Cardiac septum (tissue), 1 donor: ENCODE measurements around the gene PTPN4. TPM values are rescaled to one million over a fixed set of nuclear protein-coding genes. Genes with fewer than 3 reads are reported as not detected.
"Not testable (repeated sequence)": the region's sequence is repeated elsewhere in the genome, so short reads cannot be mapped to it uniquely, and the experiment has no call there.

Source experiments
- DNase-seq: peaks from one replicate; pipeline ENCODE4 v3.0.0-alpha.2; 2020; ENCODE audit warnings: low spot score
- intact Hi-C: fragments of 100-400 bp; cut with DNase I; formaldehyde crosslinking; loops from one replicate; pipeline ENCODE4 v1.14.0; 2022
- total RNA-seq: library from RNA; stranded (reverse); fragmentation: NEBNext Ultra II Directional; extraction: Animal tissue kit (Norgen Biotek cat#: 25700); gene quantifications from one replicate; pipeline ENCODE4 v1.2.1, GENCODE V29; 2021
- donor health status: DM: no; HTN: no; CAD: no.

The PTPN4 gene
- total RNA-seq, 1 donor from 2014 or later, result 35.7 TPM

DNA sequence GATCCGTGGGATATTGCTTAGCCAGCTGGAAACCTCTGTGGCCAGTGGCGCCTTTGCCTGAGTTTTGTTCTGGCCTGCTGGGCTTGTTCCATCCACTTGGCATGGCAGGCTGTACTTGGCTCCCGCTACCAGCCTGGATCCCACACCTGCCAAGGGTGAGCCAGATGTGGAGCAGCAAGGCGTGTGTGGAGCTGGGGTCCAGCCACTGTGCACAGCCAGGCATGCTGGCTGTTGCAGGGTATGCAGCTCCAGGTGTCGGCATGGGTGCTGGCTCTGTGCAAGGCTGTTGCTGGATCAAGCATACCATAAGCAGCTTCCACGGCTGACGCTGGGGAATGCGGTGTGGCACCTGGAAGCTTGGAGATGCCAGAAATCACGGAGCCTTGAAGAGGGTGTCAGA lies 34.5 kb downstream of the PTPN4 start:
- intact Hi-C loops, result no loop called here
- DNase-seq, result no peak

DNA sequence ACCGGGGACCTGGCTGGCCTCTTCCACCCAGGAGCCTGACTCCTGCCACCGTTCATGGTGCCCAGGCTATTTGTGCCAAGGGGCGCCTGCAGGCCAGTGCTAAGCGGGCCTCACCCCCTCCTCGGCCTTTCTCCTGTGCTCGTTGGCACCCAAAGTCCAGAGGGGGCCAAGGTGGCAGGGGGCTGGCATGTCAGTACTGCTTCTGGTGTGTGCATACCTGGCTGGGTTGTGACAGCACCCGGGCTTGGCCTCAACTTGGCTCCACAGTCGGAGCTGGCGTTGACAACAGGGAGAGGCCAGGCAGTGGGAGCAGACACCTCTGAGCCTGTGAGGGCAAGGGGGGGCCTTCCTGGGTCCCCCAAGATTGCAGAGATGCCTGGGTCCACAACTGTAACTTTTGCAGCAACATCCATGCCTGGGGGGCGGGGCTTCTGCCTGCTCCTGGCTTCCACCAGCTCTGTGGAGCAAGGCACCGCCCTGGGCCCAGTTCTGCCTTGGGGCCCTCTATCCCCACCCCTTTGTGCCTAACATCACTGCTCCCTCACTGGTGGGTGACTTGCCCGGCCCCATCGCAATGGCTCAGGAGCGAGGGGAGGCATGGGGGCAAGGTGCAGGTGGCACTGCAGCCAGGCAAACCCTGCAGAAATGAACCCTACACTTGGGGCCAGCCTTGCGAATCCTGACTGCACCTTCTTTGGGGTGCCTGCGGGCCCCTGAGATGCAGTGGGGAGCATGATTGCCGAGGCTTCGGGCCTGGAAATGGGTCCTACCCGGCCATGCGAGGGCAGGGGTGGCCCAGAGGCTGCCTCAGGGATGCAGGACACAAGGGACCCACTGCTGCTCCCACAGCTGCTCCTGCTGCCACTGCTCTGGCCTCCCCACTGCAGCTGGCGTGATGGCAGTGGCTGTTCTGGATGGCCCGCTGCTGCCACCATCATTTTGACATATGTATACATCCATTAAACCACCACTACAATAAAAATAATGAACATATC lies 35.9 kb downstream of the PTPN4 start:
- intact Hi-C loops, result no loop called here
- DNase-seq, result no peak

GRCh38 chr2:119800376-119800902 lies 40.7 kb downstream of the PTPN4 start:
- intact Hi-C loops, result no loop called here

GRCh38 chr2:119801040-119801439 lies 41.3 kb downstream of the PTPN4 start:
- no peak for DNase-seq
- intact Hi-C loops, result no loop called here

More at GRCh38 chr2:119800376-119800902, 40.7 kb downstream of the PTPN4 start:
- DNase-seq, result no peak

GRCh38 chr2:119801989-119802388 lies 42.3 kb downstream of the PTPN4 start:
- DNase-seq, intact Hi-C loops: not testable (repeated sequence)

DNA sequence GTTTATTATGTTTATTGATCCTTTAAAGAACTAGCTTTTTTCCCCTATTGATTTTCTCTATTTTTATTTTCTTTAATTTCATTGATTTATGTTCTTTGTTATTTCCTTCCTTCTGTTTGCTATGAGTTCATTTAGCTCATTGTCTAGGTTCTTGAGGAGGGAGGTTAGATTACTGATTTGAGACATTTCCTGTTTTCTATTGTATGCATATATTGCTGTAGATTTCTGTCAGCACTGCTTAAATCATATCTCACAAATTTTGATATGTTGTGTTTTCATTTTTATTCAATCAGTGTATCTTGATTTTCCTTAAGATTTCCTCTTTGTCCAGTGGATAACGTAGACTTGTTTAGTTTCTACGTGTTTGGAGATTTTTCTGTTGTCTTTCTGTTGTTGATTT lies 43.4 kb downstream of the PTPN4 start:
- intact Hi-C loops, result no loop called here
- no peak for DNase-seq

DNA sequence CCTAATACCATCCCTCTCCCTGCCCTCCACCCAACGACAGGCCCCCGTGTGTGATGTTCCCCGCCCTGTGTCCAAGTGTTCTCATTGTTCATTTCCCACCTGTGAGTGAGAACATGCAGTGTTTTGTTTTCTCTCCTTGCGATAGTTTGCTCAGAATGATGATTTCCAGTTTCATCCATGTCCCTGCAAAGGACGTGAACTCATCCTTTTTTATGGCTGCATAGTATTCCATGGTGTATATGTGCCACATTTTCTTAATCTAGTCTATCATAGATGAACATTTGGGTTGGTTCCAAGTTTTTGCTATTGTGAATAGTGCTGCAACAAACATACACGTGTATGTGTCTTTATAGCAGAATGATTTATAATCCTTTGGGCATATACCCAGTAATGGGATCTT lies 44.7 kb downstream of the PTPN4 start:
- intact Hi-C loops, result not testable (repeated sequence)

GRCh38 chr2:119808516-119809147 lies 48.9 kb downstream of the PTPN4 start:
- no peak for DNase-seq

More for the DNA sequence above, 44.7 kb downstream of the PTPN4 start:
- not testable (repeated sequence) for DNase-seq

GRCh38 chr2:119809339-119810048 lies 49.8 kb downstream of the PTPN4 start:
- DNase-seq, result no peak
- intact Hi-C loops, result no loop called here

More at GRCh38 chr2:119808516-119809147, 48.9 kb downstream of the PTPN4 start:
- intact Hi-C loops, result no loop called here

DNA sequence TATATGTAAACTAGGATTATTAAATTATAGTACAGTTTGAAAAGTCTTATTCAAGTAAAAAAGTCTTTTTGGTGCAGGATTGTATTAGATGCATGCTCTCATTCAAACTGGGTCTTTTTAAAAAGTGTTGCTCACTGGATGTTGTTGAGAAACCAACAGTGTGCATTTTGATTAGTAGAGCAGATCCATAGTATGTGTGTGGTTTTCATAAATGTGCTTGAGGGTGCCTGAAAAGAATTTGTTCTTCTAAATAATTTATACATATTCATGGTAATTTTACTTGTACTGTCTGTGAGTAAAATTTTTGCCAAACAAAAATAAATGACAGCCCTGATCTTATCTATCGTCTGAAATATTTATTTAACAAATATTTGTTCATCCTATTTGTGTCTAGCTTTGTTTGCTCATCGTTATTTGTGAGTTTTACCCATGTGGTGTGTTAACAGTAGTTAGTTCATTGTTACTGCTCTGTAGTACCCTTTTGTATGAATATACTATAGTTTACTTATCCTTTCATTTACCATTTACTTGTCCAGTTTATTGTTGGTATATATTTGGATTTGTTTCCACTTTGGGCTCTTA lies 50.4 kb downstream of the PTPN4 start:
- intact Hi-C loops, result no loop called here
- no peak for DNase-seq

- intact Hi-C loops, result no loop called here
- no peak for DNase-seq
Observed at GRCh38 chr2:119814216-119814615, 54.5 kb downstream of the PTPN4 start.

DNA sequence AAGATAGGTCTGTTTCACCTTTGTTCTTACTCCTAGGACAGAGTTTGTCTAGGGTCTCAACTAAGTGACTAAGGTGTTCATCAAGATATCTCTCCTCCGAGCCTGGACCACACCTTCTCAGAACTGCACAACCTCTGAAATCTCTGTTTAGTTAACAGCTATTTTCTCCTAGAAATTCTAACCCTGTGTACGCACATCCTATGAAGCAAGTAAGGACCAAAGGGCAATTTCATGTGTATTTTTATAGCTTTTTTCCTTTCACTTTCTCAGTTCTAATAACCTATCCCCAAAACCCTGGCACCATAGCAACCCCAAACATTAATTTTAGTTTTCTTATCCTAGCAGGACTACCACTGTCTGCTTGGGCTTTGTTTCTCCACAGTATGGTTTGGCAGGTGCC lies 59.1 kb downstream of the PTPN4 start:
- intact Hi-C loops, result no loop called here
- no peak for DNase-seq

- intact Hi-C loops, result loop anchor here (5.0 kb wide), 1 partner anchor 118 kb away; no protein-coding TSS in a partner anchor
- DNase-seq, result no peak
Observed at GRCh38 chr2:119819846-119820245, 60.1 kb downstream of the PTPN4 start.

GRCh38 chr2:119820275-119820674 lies 60.6 kb downstream of the PTPN4 start:
- no peak for DNase-seq
- intact Hi-C loops, result loop anchor here (5.0 kb wide), 1 partner anchor 118 kb away; no protein-coding TSS in a partner anchor

GRCh38 chr2:119821266-119821665 lies 61.5 kb downstream of the PTPN4 start:
- intact Hi-C loops, result loop anchor here (5.0 kb wide), 1 partner anchor 119 kb away; no protein-coding TSS in a partner anchor
- no peak for DNase-seq

DNA sequence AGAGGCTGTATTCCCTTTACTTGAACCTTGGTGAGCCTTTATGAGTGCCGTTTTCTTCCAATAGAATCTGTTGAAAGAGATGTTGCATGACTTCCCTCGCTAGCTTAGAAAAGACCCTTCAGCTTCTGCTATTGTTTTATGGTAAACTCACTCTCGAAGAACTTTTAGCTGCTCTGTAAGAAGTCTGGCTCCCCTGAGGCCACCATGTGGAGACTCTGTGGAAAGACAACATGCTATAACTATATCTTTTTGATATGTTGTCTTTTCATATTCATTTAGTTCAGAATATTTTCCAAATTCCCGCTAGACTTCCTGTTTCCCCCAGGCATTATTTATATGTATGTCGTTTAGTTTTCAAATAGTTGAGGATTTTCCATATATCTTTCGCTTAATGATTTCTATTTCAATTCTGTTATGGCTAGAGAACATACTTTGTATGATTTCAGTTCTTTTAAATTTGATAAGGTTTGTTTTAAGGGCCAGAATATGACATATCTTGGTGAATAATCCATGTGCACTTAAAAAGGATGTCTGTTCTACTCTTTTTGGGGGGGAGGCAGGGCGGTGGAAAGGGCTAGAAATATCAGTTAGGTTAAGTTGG lies 64.1 kb downstream of the PTPN4 start:
- intact Hi-C loops, result loop anchor here (2.0 to 5.0 kb wide), 2 partner anchors 71 to 122 kb away; no protein-coding TSS in a partner anchor
- DNase-seq, result no peak

- no peak for DNase-seq
- intact Hi-C loops, result no loop called here
Observed at GRCh38 chr2:119826370-119826961, 66.7 kb downstream of the PTPN4 start.

GRCh38 chr2:119827866-119828507 lies 68.3 kb downstream of the PTPN4 start:
- no peak for DNase-seq
- intact Hi-C loops, result no loop called here
